WERI-Rb-1 (cell line): ENCODE data around the gene CCK.
A peak's percentile ranks its signal among the peaks of the same experiment; 100 is the strongest.

Experiments used
- DNase-seq: peaks from one replicate; pipeline ENCODE4 v3.0.0-alpha.2; 2020
- H3K27ac ChIP-seq: fragments of 250-450 bp; sonication (Bioruptor Pico); 2 replicates; pipeline ENCODE4 v1.5.1; 2020; ENCODE audit warnings: mild to moderate bottlenecking, moderate library complexity
- H3K27me3 ChIP-seq: fragments of 250-450 bp; sonication (Bioruptor Pico); 2 replicates; pipeline ENCODE4 v1.5.1; 2021; ENCODE audit warnings: mild to moderate bottlenecking, low read depth, moderate library complexity; ENCODE audit not compliant: insufficient read depth, severe bottlenecking
- H3K36me3 ChIP-seq: fragments of 250-450 bp; sonication (Bioruptor Pico); 2 replicates; pipeline ENCODE4 v1.5.1; 2020; ENCODE audit warnings: mild to moderate bottlenecking, moderate library complexity
- H3K4me3 ChIP-seq: 2 replicates; pipeline ENCODE4 v1.5.1; 2011; ENCODE audit warnings: low read depth, mild to moderate bottlenecking, control low read depth, low read length
- H3K9me3 ChIP-seq: fragments of 250-450 bp; sonication (Bioruptor Pico); 2 replicates; pipeline ENCODE4 v1.5.1; 2021; ENCODE audit warnings: mild to moderate bottlenecking, moderate library complexity; ENCODE audit not compliant: severe bottlenecking
- CTCF ChIP-seq: IDR thresholded peaks from 2 replicates; pipeline ENCODE4 v1.5.1; 2011; ENCODE audit warnings: low read depth, mild to moderate bottlenecking, control low read depth, inconsistent platforms, low read length

The CCK gene

GRCh38 chr3:42267878-42268277, 1.9 kb upstream of the CCK start:
- DNase-seq: no peak
- Histone ChIP-seq H3K27me3 (peaks cover 24% of the 10 kb centered on the region), H3K27ac (no peak overlapping the region), H3K36me3 (no peaks in the 10 kb centered on the region), H3K4me3 (no peak overlapping the region), H3K9me3 (no peaks in the 10 kb centered on the region)
- no peak for TF ChIP-seq CTCF

GRCh38 chr3:42265059-42265991, 660 bp downstream of the CCK start:
- H3K4me3 ChIP-seq: no peak overlapping the region
- peaks cover 30% of the 10 kb centered on the region for H3K27me3 ChIP-seq
- H3K27ac ChIP-seq: no peak overlapping the region
- no peak for DNase-seq
- H3K9me3 ChIP-seq: no peaks in the 10 kb centered on the region
- TF ChIP-seq CTCF: no peak
- H3K36me3 ChIP-seq: no peaks in the 10 kb centered on the region

- Histone ChIP-seq H3K36me3 (no peaks in the 10 kb centered on the region), H3K9me3 (no peaks in the 10 kb centered on the region), H3K27ac (no peak overlapping the region), H3K4me3 (no peak overlapping the region), H3K27me3 (peaks cover 30% of the 10 kb centered on the region)
- peak; percentile 57 for DNase-seq
- TF ChIP-seq CTCF: no peak
Observed at GRCh38 chr3:42264399-42265058, 1.5 kb downstream of the CCK start.

- H3K27me3 ChIP-seq: peaks cover 30% of the 10 kb centered on the region
- DNase-seq: peak; percentile 34
- H3K4me3 ChIP-seq: peak overlapping the region; percentile 38
- no peaks in the 10 kb centered on the region for H3K36me3 ChIP-seq
- H3K9me3 ChIP-seq: no peaks in the 10 kb centered on the region
- TF ChIP-seq CTCF: peak; percentile 36; the same call in 1 of the 2 replicates
- H3K27ac ChIP-seq: no peak overlapping the region
Observed at GRCh38 chr3:42263354-42264346, 2.3 kb downstream of the CCK start.

GRCh38 chr3:42262525-42262924, 3.5 kb downstream of the CCK start:
- no peak for TF ChIP-seq CTCF
- no peak for DNase-seq
- Histone ChIP-seq H3K27me3 (peaks cover 30% of the 10 kb centered on the region), H3K4me3 (no peak overlapping the region), H3K27ac (no peak overlapping the region), H3K36me3 (no peaks in the 10 kb centered on the region), H3K9me3 (no peaks in the 10 kb centered on the region)
